HG03045 (cell line): ENCODE data around the gene OR6V1.

ENCODE experiments used
- ATAC-seq: cut with Tn5 transposase; IDR thresholded peaks from one replicate; pipeline ENCODE4 v1.9.1; 2021; ENCODE audit warnings: mild to moderate bottlenecking, moderate library complexity; ENCODE audit not compliant: unreplicated experiment

Gene OR6V1, protein sequence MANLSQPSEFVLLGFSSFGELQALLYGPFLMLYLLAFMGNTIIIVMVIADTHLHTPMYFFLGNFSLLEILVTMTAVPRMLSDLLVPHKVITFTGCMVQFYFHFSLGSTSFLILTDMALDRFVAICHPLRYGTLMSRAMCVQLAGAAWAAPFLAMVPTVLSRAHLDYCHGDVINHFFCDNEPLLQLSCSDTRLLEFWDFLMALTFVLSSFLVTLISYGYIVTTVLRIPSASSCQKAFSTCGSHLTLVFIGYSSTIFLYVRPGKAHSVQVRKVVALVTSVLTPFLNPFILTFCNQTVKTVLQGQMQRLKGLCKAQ

DNA sequence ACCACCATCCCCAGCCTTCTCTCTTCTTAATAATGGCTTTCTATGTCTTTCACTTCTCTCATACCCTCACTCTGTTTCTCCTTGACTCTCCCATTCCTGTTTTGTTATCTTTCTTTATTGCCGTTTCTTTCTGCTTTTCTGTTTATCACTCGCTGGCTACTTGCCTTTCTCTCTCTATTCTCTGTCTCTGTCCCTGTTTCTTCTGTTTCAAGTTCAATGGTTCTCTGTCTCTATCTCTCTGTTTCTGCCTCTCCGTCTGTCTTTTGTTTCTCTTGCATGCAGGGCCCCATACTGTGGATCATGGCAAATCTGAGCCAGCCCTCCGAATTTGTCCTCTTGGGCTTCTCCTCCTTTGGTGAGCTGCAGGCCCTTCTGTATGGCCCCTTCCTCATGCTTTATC, at the start of gene OR6V1:
Gene OR6V1 (plus strand): TSS at position 301 of the 400 bp plus-strand sequence. CDS start 0 bp downstream, at position 301.
- ATAC-seq: no peak

- ATAC-seq: no peak
Observed at GRCh38 chr7:143002898-143003297, 49.2 kb upstream of the OR6V1 start.

DNA sequence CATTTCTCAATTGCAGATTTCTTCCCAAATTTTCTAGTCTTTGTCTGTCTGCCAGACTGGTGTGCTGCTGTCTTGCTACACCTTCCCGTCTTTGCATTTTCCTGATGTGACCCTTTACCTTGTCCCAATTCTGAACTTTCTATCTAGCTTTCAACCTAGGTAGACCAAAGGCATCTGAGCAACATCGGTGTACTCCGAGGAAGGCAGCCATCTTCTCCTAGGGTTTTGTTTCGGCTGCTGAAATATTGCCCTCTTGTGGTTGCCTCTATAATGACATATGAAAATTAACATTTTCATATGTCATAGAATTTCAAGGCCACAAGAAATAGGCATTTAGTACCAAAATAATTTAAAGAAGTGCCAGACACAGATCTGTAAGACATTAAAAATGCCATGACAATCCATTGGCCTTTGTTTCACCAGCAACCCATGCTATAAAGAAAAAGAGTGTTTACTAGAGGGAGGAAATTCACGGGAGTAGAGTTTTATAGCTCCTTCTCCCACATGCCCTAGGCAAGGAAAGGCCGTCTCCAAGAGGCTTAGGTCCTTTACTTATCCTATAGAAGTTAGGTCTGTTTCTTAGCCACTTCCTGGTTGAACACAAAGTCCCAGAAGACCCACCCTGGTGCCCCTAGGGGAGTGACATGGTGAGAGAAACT, 48.6 kb upstream of the OR6V1 start:
- ATAC-seq: peak; percentile 48

DNA sequence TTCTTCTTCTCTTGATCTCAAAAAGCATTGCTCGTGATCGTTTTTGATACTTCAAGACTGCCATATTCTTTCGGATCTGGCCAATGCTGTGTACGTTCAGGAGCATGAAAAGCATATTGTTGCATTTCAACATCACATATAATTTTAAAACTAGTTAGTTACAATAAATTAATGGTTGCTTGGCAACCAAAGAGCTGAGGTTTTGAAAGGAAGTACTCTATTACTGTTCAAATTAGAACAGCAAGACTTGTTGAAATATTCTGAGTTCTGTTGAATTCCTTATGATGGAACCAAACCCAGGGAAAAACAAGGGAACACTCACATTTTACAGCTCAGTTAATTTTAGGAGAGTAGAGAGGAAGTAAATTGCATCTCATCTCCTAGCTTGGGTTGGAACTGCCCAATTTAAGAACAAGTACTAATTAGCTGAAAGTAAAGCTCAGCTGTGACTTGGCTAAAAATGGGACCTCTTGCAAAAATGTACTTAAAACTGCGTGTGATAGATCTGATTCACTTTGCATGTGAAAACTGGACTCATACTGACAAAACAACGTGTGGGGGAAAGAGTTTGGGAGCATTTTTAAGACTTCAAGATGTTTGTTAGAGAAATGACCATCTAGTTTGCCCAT, 46.4 kb upstream of the OR6V1 start:
- no peak for ATAC-seq

- ATAC-seq: peak; percentile 97
Observed at GRCh38 chr7:143008007-143008901, 43.9 kb upstream of the OR6V1 start.

DNA sequence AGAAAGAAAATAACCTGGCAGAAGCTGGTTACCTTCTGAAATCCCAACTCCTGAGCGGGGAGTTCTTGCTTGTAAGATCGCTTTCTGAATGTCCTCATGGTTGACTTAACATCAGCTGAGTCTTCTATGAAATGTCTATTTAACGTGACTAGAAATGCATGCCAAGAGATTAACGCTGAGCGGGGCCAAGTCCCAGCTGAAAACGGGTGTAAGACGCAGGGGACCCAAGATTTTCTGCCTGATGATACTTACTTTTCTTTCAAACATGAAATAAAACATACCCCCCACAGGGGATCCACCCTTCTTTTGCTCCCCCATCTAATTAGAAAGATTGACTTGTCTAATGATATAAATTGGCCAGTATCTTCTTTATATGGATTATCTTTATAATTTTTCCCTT, 40.1 kb upstream of the OR6V1 start:
- no peak for ATAC-seq

GRCh38 chr7:143012409-143012808, 39.7 kb upstream of the OR6V1 start:
- ATAC-seq: no peak

GRCh38 chr7:143013473-143013872, 38.7 kb upstream of the OR6V1 start:
- ATAC-seq: no peak

DNA sequence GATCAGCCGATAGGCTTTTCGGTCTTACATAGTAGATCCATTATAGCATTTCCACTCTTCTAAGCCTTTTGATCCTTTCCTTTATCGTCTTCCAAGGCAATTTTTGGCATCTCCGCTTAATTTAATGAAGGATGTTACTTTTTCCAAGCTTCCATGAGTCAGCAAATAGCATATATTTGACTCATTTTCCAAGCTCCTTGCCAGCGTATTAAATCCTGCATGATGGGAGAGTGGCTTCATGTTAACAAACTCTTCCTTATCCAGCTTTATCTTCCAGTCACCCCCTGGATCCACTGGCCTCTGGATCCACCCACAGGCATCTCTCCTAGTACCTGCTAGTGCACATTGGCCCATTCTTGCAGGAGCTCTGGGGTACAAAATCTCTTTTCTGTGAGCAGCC, 38.2 kb upstream of the OR6V1 start:
- ATAC-seq: no peak

DNA sequence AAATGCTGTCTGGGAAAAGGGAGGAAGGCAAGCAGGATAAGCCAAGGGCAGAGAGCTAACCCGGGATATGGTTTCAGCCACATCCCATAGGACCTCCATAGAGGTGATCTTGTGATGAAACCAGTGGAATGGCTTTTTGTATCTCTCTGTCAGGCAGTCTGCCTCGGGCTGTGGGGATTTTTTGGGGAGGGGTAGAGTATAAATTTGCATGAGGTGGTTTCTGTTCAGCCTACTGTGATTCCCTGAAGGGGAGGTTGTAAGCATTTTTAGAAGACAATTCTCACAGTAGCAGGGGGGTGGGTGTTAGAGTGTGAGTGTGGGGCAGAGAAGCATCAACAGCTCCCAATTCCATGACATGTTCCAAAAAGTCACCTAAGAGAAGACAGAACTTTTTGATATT, 37.1 kb upstream of the OR6V1 start:
- peak; percentile 90 for ATAC-seq

- no peak for ATAC-seq
Observed at GRCh38 chr7:143015926-143016490, 36.1 kb upstream of the OR6V1 start.

DNA sequence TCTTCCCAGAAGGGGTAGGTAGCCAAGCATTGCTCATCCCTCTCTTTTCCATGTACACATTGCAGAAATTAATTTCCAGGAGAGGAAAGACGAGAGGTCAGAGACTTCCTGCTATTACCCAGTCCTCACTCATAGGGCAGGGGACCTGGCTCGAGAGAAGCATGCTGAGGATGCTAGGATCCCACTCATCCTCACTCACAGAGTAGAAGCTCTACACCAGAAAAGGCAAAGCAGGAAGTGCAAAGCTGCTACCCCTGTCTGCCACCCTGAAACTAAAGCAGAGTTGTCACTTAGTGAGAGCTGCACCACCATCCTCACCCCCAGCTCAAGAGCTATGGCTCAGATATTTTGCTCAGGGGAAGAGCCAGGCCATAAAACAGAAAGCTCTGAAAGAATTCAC, 35.1 kb upstream of the OR6V1 start:
- no peak for ATAC-seq

DNA sequence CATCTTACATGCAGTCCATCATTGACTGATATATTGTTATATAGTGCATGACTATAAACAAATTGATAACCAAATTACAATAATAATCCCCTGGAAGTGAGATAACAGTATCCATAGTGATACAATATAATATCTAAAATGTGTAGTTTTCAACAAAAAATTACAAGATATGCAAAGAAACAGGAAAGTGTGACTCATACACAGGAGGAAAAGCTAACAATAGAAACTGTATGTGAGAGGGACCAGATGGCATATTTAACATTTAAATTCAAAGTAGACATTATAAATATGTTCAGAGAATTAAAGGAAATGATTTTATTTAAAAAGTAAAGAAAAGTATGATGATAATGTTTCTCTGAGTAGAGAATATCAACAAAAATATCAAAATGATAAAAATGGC, 33.2 kb upstream of the OR6V1 start:
- no peak for ATAC-seq

DNA sequence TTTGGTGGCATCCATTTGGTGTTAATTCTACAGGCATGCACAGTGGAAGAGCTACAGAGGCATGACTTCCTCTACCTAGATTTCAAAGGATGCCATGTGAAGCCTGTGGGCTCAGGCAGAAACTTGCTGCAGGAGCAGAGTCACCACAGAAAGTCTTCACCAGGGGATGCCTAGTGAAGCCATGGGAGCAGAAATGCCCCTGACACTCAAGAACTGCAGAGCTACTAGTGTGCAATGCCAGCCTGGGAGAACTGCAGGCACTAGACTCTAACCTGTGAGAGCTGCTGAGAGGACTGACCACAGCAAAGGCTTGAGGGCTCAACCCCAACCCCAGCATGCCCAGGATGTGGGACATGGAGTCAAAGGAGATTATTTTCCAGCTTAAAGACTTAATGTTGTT, 29.1 kb upstream of the OR6V1 start:
- ATAC-seq: no peak

- no peak for ATAC-seq
Observed at GRCh38 chr7:143025371-143025770, 26.8 kb upstream of the OR6V1 start.

- no peak for ATAC-seq
Observed at GRCh38 chr7:143027032-143027431, 25.1 kb upstream of the OR6V1 start, which contains the start of gene OR9A2. OR9A2 (minus strand) TSS chr7:143027132; CDS start chr7:143027132, 0 bp downstream.

DNA sequence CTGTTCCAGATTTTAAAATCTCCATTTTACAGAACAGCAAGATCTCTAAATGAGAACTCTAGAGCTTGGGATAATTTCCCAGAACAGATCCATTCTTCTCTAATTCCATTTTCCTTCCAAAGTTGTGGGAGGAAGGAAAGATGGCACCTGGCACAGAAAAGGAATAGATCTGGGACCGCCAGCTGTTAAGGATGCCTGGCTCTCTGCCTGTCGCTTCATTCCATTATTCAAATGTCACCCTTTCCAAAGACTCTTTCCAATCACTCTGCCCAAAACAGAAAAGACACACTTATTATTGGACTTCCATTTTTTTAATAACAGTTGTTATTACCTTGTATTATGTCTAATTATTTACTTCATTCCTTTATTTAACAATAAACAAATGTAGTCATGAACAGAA, 24.5 kb upstream of the OR6V1 start:
- no peak for ATAC-seq

GRCh38 chr7:143038635-143039034, 13.5 kb upstream of the OR6V1 start:
- ATAC-seq: no peak

DNA sequence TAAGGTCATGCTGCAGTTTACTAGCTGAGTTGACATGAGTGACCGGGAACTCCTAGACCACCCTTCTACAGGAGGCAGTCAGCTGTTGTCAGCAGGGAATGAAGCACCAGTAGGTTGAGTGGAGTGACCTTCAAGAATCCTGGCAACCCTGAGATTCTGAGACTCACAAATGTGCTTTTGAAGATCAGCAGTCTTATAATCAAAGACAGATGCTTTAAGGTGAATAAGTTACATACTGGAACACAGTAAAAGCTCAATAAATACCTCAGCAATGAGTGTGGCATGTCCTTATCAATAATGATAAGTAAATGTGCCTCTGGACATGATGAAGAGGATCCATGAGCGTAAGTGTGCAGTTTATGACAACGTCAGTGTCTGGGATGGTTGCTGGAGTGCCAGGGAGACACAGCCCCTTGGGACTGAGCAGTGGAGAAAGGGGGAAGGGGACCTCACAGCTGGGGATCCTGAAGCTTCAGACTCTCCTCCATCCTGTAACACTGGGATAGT, 11.9 kb upstream of the OR6V1 start:
- ATAC-seq: no peak

DNA sequence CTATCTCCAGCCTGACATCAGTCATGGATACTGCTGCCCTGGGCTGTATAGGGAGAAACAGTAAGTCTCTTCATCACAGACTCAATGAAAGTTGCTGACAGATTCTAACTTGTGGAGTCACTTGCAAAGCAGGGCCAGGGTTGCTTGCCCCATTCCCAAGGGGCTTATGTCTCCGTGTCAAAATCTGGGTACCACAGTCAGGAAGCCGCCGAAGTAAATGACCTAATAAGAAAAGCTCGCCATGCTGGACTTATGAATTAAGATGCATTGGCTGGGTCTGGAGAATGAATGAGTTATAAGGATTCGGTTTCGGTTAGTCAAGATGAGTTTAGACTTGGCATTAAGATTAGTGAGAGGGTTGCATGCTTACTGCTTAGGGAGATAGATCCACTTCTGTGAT, 10.8 kb upstream of the OR6V1 start:
- ATAC-seq: no peak
